Midbrain (tissue), 1 donor: Measurements from ENCODE around the gene SV2C.

ENCODE experiments used
- DNase-seq: peaks from one replicate; lab custom pipeline; 2025; lab: John Stamatoyannopoulos, UW

SV2C gene

GRCh38 chr5:76099756-76100155 is 16.6 kb downstream of the SV2C start:
- no peak for DNase-seq

- DNase-seq: no peak
Measured at GRCh38 chr5:76104027-76104426, 20.8 kb downstream of the SV2C start.

GRCh38 chr5:76106149-76106548 is 23.0 kb downstream of the SV2C start:
- DNase-seq: no peak

- no peak for DNase-seq
Measured at GRCh38 chr5:76111477-76112174, 28.4 kb downstream of the SV2C start.

- no peak for DNase-seq
Measured at GRCh38 chr5:76113103-76113502, 29.9 kb downstream of the SV2C start.

- DNase-seq: peak; percentile 19
Measured at GRCh38 chr5:76114179-76114851, 31.1 kb downstream of the SV2C start.

- DNase-seq: no peak
Measured at GRCh38 chr5:76125346-76125745, 42.2 kb downstream of the SV2C start.

- no peak for DNase-seq
Measured at GRCh38 chr5:76125888-76126287, 42.7 kb downstream of the SV2C start.

GRCh38 chr5:76134003-76134402 is 50.8 kb downstream of the SV2C start:
- no peak for DNase-seq

GRCh38 chr5:76134646-76135045 is 51.5 kb downstream of the SV2C start:
- DNase-seq: no peak

GRCh38 chr5:76137887-76138542 is 54.8 kb downstream of the SV2C start:
- no peak for DNase-seq

GRCh38 chr5:76143884-76144283 is 60.7 kb downstream of the SV2C start:
- DNase-seq: no peak

- no peak for DNase-seq
Measured at GRCh38 chr5:76144513-76145274, 61.5 kb downstream of the SV2C start.

- no peak for DNase-seq
Measured at GRCh38 chr5:76145945-76146344, 62.8 kb downstream of the SV2C start.

- no peak for DNase-seq
Measured at GRCh38 chr5:76149636-76150035, 66.5 kb downstream of the SV2C start.

GRCh38 chr5:76152161-76152560 is 69.0 kb downstream of the SV2C start:
- no peak for DNase-seq

GRCh38 chr5:76152700-76153099 is 69.5 kb downstream of the SV2C start:
- DNase-seq: no peak

GRCh38 chr5:76153271-76153670 is 70.1 kb downstream of the SV2C start:
- DNase-seq: no peak

GRCh38 chr5:76154009-76154690 is 71.0 kb downstream of the SV2C start:
- DNase-seq: no peak

GRCh38 chr5:76155536-76155935 is 72.4 kb downstream of the SV2C start:
- DNase-seq: no peak

- DNase-seq: no peak
Measured at GRCh38 chr5:76162335-76162734, 79.2 kb downstream of the SV2C start.

GRCh38 chr5:76163111-76163628 is 80.0 kb downstream of the SV2C start:
- no peak for DNase-seq
